Measurements from ENCODE around the gene PODXL. TPM values are rescaled to one million over a fixed set of nuclear protein-coding genes. Genes with fewer than 3 reads are reported as not detected.
A peak's percentile ranks its signal among the peaks of the same experiment; 100 is the strongest.

PODXL gene
- polyA plus RNA-seq, 1 donor from 2014 or later, result 1.3 TPM

DNA sequence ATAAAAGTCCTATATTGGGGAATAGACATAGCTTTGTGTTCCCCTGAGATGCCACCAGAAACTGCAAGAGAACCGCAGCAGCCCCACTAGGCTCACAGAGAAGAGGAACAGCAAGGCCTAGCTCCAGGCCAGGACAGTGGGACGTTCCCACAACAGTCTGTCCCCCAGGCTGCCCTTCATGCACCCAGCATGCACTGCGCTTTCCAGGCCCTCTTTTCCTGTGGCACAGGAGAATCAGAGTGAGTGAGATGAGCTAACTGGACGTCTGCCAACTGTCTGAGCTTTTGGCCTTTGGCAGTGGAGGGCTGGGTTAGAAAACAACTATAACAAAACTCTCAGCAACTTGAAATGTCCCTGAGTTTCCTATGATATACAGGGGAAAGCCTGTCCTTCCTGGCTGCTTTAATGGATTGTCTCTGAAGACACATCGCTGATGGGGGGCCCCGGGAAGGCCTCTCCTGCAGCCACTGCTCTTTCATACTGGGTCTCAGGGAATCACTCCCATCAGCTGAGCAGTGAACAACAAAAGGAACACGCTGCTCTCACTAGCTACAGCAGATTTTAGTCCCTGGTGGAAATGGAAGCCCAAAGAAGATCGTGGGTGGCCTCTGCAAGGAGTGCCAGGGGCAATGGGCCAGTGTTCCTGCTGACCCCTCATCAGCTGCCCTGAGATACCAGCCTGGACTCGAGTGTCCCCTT is 53.5 kb downstream of the PODXL start:
- Mint-ChIP-seq H3K36me3 (peaks cover 5% of the 10 kb centered on the region), H3K27me3 (no peaks in the 10 kb centered on the region), H3K9me3 (no peaks in the 10 kb centered on the region), H3K4me1 (peaks cover 3 to 9% (median 5%) of the 10 kb centered on the region in 3 donors), H3K27ac (peak overlapping the region in 1 of 3 donors; percentile 73), H3K4me3 (no peak overlapping the region)

DNA sequence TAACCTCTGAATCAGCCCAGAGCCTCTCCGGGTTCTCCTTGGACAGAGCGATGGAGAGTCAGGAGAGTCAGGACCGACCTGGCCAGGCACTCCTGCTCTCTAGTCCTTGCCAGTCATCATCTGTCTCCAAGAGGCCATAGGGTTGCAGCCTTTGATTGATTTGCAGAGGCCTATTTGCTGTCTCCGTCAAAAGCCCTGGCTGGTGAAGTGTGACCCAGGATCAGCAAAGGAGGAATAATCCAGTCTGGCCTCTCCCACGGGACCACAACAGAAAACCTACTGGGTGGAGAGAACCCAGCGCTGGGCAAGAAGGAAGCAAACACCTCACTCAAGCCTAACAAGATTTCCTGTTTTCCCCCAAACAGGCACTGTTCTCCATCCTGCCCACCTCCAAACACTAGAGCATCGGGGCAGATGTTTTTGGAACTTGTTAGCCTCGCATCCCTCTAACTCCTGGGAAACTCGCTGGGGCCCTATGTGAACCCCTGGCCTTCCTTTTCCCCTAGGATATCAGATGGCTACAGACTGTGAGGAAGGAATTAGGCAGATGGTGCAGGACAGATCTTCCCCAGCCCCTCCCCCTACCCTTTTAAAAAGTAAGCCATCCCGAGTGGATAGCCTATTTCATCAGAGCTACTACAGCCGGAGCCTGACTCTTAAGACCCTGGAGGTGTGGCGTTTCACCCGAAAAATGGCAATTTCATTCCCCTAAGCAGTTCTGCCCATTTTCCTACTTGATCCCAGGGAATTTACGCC is 54.3 kb downstream of the PODXL start:
- Mint-ChIP-seq H3K4me1 (peaks cover 0 to 6% (median 0%) of the 10 kb centered on the region in 3 donors), H3K27me3 (no peaks in the 10 kb centered on the region), H3K4me3 (no peak overlapping the region), H3K36me3 (peaks cover 6% of the 10 kb centered on the region), H3K27ac (peak overlapping the region in 1 of 3 donors; percentile 46), H3K9me3 (no peaks in the 10 kb centered on the region)

GRCh38 chr7:131501422-131501821 is 55.0 kb downstream of the PODXL start:
- peaks cover 0 to 6% (median 0%) of the 10 kb centered on the region in 3 donors for H3K4me1 Mint-ChIP-seq
- H3K4me3 Mint-ChIP-seq, result no peak overlapping the region
- H3K27me3 Mint-ChIP-seq, result no peaks in the 10 kb centered on the region
- H3K27ac Mint-ChIP-seq, result peak overlapping the region in 1 of 3 donors; percentile 46
- H3K9me3 Mint-ChIP-seq, result no peaks in the 10 kb centered on the region
- peaks cover 7% of the 10 kb centered on the region for H3K36me3 Mint-ChIP-seq

DNA sequence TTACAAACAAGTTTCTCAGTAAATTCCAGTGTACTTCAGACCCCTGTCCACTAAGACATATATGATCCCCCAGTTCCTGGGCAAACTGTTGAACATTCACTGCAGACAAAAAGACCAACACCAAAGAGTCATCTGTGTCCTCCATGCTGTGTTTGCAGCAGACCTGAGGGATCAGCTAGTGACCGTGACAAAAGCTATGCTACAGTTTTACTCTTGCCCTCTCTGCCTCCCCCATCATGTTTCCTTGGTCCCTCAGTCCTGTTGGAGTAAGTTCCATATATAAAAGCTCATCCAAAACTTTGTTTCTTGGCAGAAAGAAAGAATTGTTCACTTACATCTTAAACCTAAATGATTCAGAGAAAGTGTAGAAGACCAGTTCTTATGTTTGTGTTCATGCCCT is 56.1 kb downstream of the PODXL start:
- Mint-ChIP-seq H3K36me3 (peaks cover 7% of the 10 kb centered on the region), H3K9me3 (no peaks in the 10 kb centered on the region), H3K4me3 (no peak overlapping the region), H3K4me1 (peaks cover 0 to 6% (median 0%) of the 10 kb centered on the region in 3 donors), H3K27me3 (no peaks in the 10 kb centered on the region), H3K27ac (no peak overlapping the region)

GRCh38 chr7:131499801-131500200 is 56.6 kb downstream of the PODXL start:
- H3K4me1 Mint-ChIP-seq, result peaks cover 0 to 6% (median 0%) of the 10 kb centered on the region in 3 donors
- H3K36me3 Mint-ChIP-seq, result peaks cover 7% of the 10 kb centered on the region
- no peak overlapping the region for H3K4me3 Mint-ChIP-seq
- no peaks in the 10 kb centered on the region for H3K27me3 Mint-ChIP-seq
- H3K9me3 Mint-ChIP-seq, result no peaks in the 10 kb centered on the region
- H3K27ac Mint-ChIP-seq, result no peak overlapping the region

DNA sequence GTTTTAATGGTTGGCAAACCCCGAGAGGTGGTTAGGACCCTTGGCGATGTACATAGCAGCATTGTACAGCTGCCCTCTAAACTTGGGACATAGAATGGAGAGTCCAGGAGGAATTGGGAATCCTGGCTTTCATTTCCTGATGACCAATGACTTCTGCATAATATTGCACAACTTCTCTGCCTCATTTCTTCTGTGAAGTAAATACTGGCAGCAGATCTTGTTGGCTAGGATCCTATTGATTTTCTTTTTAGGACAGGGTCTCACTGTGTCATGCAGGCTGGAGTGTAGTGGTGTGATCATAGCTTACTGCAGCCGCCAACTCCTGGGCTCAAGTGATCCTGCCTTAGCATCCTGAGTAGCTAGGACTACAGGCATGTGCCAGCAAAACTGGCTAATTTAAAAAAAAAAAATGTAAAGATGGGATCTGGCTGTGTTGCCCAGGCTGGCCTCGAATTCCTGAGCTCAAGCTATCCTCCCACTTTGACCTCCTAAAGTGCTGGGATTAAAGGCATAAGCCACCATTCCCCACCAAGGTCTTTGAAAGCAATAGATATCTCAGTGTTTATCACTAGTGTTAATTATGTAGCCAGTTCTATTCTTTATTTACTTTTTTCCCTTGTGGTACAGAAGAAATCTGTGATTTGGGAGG is 58.1 kb downstream of the PODXL start:
- no peaks in the 10 kb centered on the region for H3K9me3 Mint-ChIP-seq
- no peaks in the 10 kb centered on the region for H3K27me3 Mint-ChIP-seq
- H3K4me3 Mint-ChIP-seq, result no peak overlapping the region
- peak overlapping the region in 1 of 3 donors; percentile 83 for H3K27ac Mint-ChIP-seq
- peaks cover 0 to 6% (median 0%) of the 10 kb centered on the region in 3 donors for H3K4me1 Mint-ChIP-seq
- peaks cover 7% of the 10 kb centered on the region for H3K36me3 Mint-ChIP-seq

GRCh38 chr7:131497454-131497853 is 59.0 kb downstream of the PODXL start:
- Mint-ChIP-seq H3K4me3 (no peak overlapping the region), H3K9me3 (no peaks in the 10 kb centered on the region), H3K36me3 (peaks cover 7% of the 10 kb centered on the region), H3K4me1 (peaks cover 0 to 6% (median 0%) of the 10 kb centered on the region in 3 donors), H3K27me3 (no peaks in the 10 kb centered on the region), H3K27ac (peak overlapping the region in 1 of 3 donors; percentile 41)

DNA sequence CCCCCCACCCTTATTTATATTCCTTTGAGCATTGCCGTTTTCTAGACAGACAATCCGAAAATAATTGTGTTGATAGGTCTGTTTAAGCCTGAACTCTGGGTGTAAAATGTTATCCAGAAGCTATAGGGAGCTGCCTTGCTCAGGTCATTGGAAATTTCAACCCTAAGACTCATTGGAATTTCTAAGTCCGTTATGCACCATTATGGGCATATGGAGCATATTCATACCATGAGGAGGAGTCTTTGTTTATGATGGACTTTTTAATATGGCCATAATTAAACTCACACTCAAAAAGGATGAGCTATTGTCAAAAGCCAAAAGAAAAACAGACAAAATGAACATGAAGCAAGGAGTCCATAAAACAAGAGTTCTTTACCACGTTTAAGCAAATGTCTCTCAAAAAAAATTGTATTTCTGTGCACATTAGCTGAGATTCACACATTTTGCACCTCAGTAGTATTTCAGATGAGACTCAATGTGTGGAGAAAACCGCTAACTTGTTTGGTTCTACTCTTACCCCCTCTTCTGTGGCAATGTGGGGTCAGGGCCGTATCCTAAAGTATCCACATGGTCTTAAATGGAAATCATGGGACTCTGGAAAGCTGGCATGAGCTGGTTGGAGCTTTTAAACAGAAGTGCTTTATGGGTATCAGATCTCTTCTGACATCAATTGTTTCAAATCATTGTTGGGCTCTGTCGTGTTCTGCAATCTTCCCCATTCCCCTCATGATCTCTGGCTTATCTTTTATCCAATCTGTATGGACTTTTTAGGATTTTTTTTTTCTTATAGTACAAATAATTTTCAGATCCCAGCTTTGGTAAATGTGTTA is 60.5 kb downstream of the PODXL start:
- H3K27me3 Mint-ChIP-seq, result no peaks in the 10 kb centered on the region
- H3K4me1 Mint-ChIP-seq, result no peaks in the 10 kb centered on the region
- H3K36me3 Mint-ChIP-seq, result peaks cover 7% of the 10 kb centered on the region
- no peaks in the 10 kb centered on the region for H3K9me3 Mint-ChIP-seq
- no peak overlapping the region for H3K27ac Mint-ChIP-seq
- H3K4me3 Mint-ChIP-seq, result no peak overlapping the region

DNA sequence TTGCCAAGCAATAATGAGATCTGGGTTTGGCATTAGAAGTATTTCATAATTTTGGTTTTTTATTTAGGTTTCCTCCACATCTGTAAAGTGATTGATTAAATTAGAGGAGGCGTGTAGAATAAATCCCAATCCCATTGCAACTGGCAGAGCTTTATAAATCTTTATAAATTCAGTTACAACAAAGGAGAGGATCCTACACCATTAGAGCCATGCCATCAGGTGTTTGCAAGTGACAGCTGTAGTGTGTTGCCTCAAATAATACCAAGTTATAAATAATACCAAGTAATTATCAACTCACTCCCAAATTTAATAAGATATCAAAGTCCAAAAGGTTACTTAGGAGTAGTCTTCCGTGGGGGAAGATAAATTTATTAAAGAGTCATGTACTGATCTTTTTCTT is 62.2 kb downstream of the PODXL start:
- Mint-ChIP-seq H3K27ac (no peak overlapping the region), H3K9me3 (no peaks in the 10 kb centered on the region), H3K27me3 (no peaks in the 10 kb centered on the region), H3K4me1 (no peaks in the 10 kb centered on the region), H3K36me3 (peaks cover 7% of the 10 kb centered on the region), H3K4me3 (no peak overlapping the region)

DNA sequence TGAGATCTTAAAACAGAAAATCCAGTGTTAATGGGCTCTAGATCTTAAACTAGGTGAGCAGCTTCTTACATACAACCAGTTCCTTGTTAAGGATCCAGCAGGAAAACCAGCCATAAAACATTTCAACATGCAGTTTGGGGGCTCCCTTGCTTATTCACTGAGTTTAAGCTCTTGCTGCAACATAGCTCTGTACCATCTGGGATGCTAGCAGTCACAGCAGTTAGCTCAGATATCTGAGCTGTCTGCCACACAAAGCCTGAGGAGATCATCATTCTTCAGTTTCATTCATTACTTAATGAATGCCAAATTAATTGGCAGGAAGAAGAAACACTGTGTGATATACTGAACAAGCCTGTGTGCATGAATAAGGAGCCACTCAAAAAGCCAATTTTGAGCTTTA is 62.8 kb downstream of the PODXL start:
- no peaks in the 10 kb centered on the region for H3K9me3 Mint-ChIP-seq
- H3K4me3 Mint-ChIP-seq, result no peak overlapping the region
- peaks cover 4% of the 10 kb centered on the region for H3K36me3 Mint-ChIP-seq
- H3K27me3 Mint-ChIP-seq, result no peaks in the 10 kb centered on the region
- peak overlapping the region in 1 of 3 donors; percentile 9 for H3K27ac Mint-ChIP-seq
- H3K4me1 Mint-ChIP-seq, result no peaks in the 10 kb centered on the region

DNA sequence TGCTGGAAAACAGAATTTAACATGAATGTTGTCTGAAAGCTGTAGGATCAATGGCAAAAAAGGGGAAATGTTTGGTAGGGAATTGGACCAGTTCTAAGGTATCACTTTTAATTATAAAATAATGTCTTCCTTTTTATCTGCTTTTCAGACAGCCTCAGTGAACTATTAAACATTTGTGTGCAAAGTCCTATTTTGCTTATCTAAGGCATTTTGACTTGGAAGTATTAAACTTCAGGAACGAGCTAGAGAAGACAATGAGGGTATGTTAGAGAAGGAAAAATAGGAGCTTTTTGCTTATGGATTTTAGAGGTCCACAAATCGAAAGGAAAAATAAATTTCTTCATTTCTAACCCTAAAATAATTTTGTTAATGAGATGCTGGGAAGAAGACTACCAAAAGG is 63.3 kb downstream of the PODXL start:
- Mint-ChIP-seq H3K9me3 (no peaks in the 10 kb centered on the region), H3K27ac (peak overlapping the region in 1 of 3 donors; percentile 9)

DNA sequence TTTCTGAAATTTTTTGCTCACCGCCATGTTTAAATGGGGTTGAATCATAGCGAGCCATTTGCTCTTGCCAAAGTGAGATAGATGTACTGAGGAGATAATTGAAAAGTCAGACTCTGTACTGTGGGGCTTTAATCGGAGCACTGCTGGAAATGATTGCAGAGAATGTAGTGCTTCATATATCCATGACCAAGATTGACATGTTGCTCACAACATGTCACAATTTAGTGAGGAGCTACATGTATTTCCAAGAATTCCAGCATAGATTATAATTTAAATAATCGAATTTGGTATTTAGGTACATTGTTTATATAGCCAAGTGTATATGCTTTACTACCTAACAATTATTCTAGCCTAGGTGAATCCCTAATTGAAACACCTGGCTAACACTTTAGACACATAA is 66.5 kb downstream of the PODXL start:
- H3K4me3 Mint-ChIP-seq, result no peak overlapping the region
- H3K27me3 Mint-ChIP-seq, result no peaks in the 10 kb centered on the region
- peaks cover 2% of the 10 kb centered on the region for H3K36me3 Mint-ChIP-seq
- no peak overlapping the region for H3K27ac Mint-ChIP-seq
- no peaks in the 10 kb centered on the region for H3K4me1 Mint-ChIP-seq
- H3K9me3 Mint-ChIP-seq, result no peaks in the 10 kb centered on the region

More for the DNA sequence above, 63.3 kb downstream of the PODXL start:
- no peaks in the 10 kb centered on the region for H3K27me3 Mint-ChIP-seq
- H3K36me3 Mint-ChIP-seq, result peaks cover 1% of the 10 kb centered on the region
- no peak overlapping the region for H3K4me3 Mint-ChIP-seq
- H3K4me1 Mint-ChIP-seq, result no peaks in the 10 kb centered on the region

- no peaks in the 10 kb centered on the region for H3K27me3 Mint-ChIP-seq
- H3K27ac Mint-ChIP-seq, result no peak overlapping the region
- H3K36me3 Mint-ChIP-seq, result peaks cover 2% of the 10 kb centered on the region
- no peak overlapping the region for H3K4me3 Mint-ChIP-seq
- H3K4me1 Mint-ChIP-seq, result no peaks in the 10 kb centered on the region
- no peaks in the 10 kb centered on the region for H3K9me3 Mint-ChIP-seq
Measured at GRCh38 chr7:131489196-131489595, 67.2 kb downstream of the PODXL start.

DNA sequence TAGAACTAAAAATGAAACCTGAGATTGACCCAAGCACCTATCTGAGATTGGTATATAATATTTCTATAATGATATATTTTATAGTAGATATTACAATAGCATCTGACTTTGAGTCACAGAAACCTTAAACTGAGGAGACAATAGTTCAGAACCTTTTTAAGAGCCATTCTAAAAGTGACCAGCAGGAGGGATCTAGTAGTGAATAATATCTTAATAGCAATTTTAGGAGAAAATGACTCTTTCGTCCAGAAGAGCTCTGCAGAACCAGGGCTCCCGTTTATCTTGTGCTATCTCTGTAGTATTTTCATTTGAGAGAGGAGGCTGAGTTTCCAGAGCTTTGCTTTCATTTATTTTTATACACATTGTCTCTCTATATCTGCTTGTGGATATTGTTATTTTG is 68.1 kb downstream of the PODXL start:
- H3K9me3 Mint-ChIP-seq, result no peaks in the 10 kb centered on the region
- H3K4me1 Mint-ChIP-seq, result no peaks in the 10 kb centered on the region
- H3K4me3 Mint-ChIP-seq, result no peak overlapping the region
- H3K36me3 Mint-ChIP-seq, result peaks cover 2% of the 10 kb centered on the region
- H3K27me3 Mint-ChIP-seq, result no peaks in the 10 kb centered on the region
- no peak overlapping the region for H3K27ac Mint-ChIP-seq

DNA sequence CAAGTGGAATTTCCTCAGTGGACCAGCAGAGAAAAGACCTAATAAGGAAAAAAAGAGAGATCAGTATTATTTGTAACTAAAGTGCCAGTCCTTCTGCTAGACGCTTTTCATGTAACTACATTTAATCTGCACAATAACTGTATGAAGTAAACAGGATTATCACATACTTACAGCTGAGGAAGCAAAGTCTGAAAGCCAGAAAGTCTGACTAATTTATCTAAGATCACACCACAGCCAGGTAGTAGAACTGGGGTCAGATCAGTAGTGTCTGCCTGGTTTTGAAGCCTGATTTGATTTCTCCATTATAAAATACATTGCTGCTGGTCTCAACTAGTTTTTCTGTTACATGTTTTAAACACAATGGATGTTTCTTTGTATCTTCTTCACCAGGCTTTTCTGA is 69.2 kb downstream of the PODXL start:
- H3K4me1 Mint-ChIP-seq, result peaks cover 6 to 8% (median 8%) of the 10 kb centered on the region in 3 donors
- H3K27me3 Mint-ChIP-seq, result no peaks in the 10 kb centered on the region
- H3K27ac Mint-ChIP-seq, result no peak overlapping the region
- no peak overlapping the region for H3K4me3 Mint-ChIP-seq
- H3K9me3 Mint-ChIP-seq, result no peaks in the 10 kb centered on the region
- H3K36me3 Mint-ChIP-seq, result peaks cover 2% of the 10 kb centered on the region
